Lung (tissue), 12 donors: ENCODE results near the gene GPR179. TPM values are rescaled to one million over a fixed set of nuclear protein-coding genes. Genes with fewer than 3 reads are reported as not detected.

Source experiments
- ATAC-seq: fragments of 200-7000 bp; cut with Tn5 transposase; one replicate; pipeline ENCODE4 v1.9.1; 2020; ENCODE audit warnings: moderate number of reproducible peaks; ENCODE audit not compliant: insufficient read depth, low FRiP score
- DNase-seq, 3 donors: peaks; one replicate each; pipeline ENCODE4 v3.0.0-alpha.2; 2013 to 2017
- H3K27ac ChIP-seq, 2 donors: one replicate each; pipeline ENCODE4 v1.5.1; 2013; ENCODE audit warnings: mild to moderate bottlenecking in 2 of 2, moderate library complexity in 2 of 2, control low read depth in 1 of 2, inconsistent platforms in 1 of 2, low read depth in 1 of 2, low read length in 1 of 2
- H3K27me3 ChIP-seq, 3 donors: one replicate each; pipeline ENCODE4 v1.5.1; 2013; ENCODE audit warnings: low read length in 2 of 3; ENCODE audit not compliant: control insufficient read depth in 3 of 3, insufficient read depth in 3 of 3
- H3K36me3 ChIP-seq, 4 donors: one replicate each; pipeline ENCODE4 v1.5.1; 2013; ENCODE audit warnings: low read length in 4 of 4, mild to moderate bottlenecking in 1 of 4, moderate library complexity in 1 of 4; ENCODE audit not compliant: control insufficient read depth in 4 of 4, insufficient read depth in 4 of 4
- H3K4me1 ChIP-seq, 5 donors: one replicate each; pipeline ENCODE4 v1.5.1; 2013; ENCODE audit warnings: low read length in 5 of 5, mild to moderate bottlenecking in 2 of 5, moderate library complexity in 1 of 5; ENCODE audit not compliant: control insufficient read depth in 5 of 5, insufficient read depth in 5 of 5
- H3K4me3 ChIP-seq: one replicate; pipeline ENCODE4 v1.5.1; 2013; ENCODE audit warnings: mild to moderate bottlenecking, control low read depth, moderate library complexity
- H3K9ac ChIP-seq, 2 donors: one replicate each; pipeline ENCODE4 v1.5.1; 2013; ENCODE audit warnings: low read length in 2 of 2, control low read depth in 1 of 2; ENCODE audit not compliant: insufficient read depth in 1 of 2
- H3K9me3 ChIP-seq, 4 donors: one replicate each; pipeline ENCODE4 v1.5.1; 2013; ENCODE audit warnings: low read length in 3 of 4, mild to moderate bottlenecking in 1 of 4, moderate library complexity in 1 of 4; ENCODE audit not compliant: control insufficient read depth in 4 of 4, insufficient read depth in 3 of 4
- CTCF ChIP-seq: IDR thresholded peaks from 2 replicates; pipeline ENCODE4 v1.5.1; 2012; ENCODE audit warnings: mild to moderate bottlenecking; ENCODE audit errors: control extremely low read depth, extremely low read depth
- WGBS, 2 donors: extraction: QIAGEN DNeasy Blood & Tissue Kit; methylation state at CpG; one replicate each; pipeline ENCODE4 v1.1.7; 2013; 5-methylcytosine and 5-hydroxymethylcytosine counted together
- polyA plus RNA-seq, 2 donors: library from polyadenylated mRNA; stranded (reverse); fragments of 200-250 nt; gene quantifications; one replicate each; pipeline ENCODE4 v1.2.1, GENCODE V29; 2013
- total RNA-seq, 2 donors: library from RNA; depleted of rRNA in 1 of 2; stranded (reverse); fragments of >200 nt in 1 of 2; gene quantifications; one replicate each; pipeline ENCODE4 v1.2.1, GENCODE V29; 2014 to 2021
- donor health status: control.
- donor health status: control.
- donor health status: Bipolar disorder and iron deficiency.
- donor health status: healthy.
- donor health status: DM: yes; HTN: yes; CAD: no.

Gene GPR179
- total and polyA plus RNA-seq, 4 donors, result 0.03 to 0.31 (median 0.11) TPM

GRCh38 chr17:38364741-38365140 lies 21.0 kb upstream of the GPR179 start:
- Histone ChIP-seq H3K9ac (no peak overlapping the region), H3K27ac (no peak overlapping the region), H3K4me1 (peaks cover 0 to 8% (median 4%) of the 10 kb centered on the region in 5 donors), H3K9me3 (no peaks in the 10 kb centered on the region), H3K36me3 (peaks cover 11 to 24% (median 18%) of the 10 kb centered on the region in 4 donors), H3K4me3 (no peak overlapping the region), H3K27me3 (no peaks in the 10 kb centered on the region)
- no peak for ATAC-seq
- DNase-seq, result no peak
- 90 to 95% methylated on average over 8 of the region's 8 CpGs for WGBS, 2 donors
- TF ChIP-seq CTCF, result no peak

GRCh38 chr17:38363016-38363415 lies 19.3 kb upstream of the GPR179 start:
- no peak for TF ChIP-seq CTCF
- peaks cover 10 to 17% (median 14%) of the 10 kb centered on the region in 4 donors for H3K36me3 ChIP-seq

GRCh38 chr17:38361694-38362465 lies 18.1 kb upstream of the GPR179 start:
- Histone ChIP-seq H3K27me3 (no peaks in the 10 kb centered on the region), H3K4me3 (no peak overlapping the region), H3K4me1 (peaks cover 0 to 21% (median 9%) of the 10 kb centered on the region in 5 donors), H3K27ac (no peak overlapping the region), H3K36me3 (peaks cover 8 to 14% (median 10%) of the 10 kb centered on the region in 4 donors), H3K9ac (no peak overlapping the region), H3K9me3 (no peaks in the 10 kb centered on the region)
- DNase-seq (no peak), ATAC-seq (no peak)
- TF ChIP-seq CTCF, result no peak
- WGBS, 2 donors, result 84 to 85% methylated on average over 5 of the region's 5 CpGs

More at GRCh38 chr17:38363016-38363415, 19.3 kb upstream of the GPR179 start:
- no peaks in the 10 kb centered on the region for H3K9me3 ChIP-seq
- H3K4me3 ChIP-seq, result no peak overlapping the region
- H3K27me3 ChIP-seq, result no peaks in the 10 kb centered on the region
- 82 to 89% methylated on average over 5 of the region's 5 CpGs for WGBS, 2 donors
- H3K9ac ChIP-seq, result no peak overlapping the region
- ATAC-seq, result no peak
- peaks cover 0 to 14% (median 5%) of the 10 kb centered on the region in 5 donors for H3K4me1 ChIP-seq
- DNase-seq, result no peak
- H3K27ac ChIP-seq, result no peak overlapping the region
